GM19238 (cell line): ENCODE results near the gene FAM149B1.

Experiments used
- DNase-seq: peaks from one replicate; pipeline ENCODE4 v3.0.0; 2011; ENCODE audit warnings: low spot score; ENCODE audit not compliant: insufficient read length

Gene FAM149B1

GRCh38 chr10:73174148-73174925 is 6.4 kb downstream of the FAM149B1 start:
- no peak for DNase-seq

- no peak for DNase-seq
Observed at GRCh38 chr10:73182568-73182967, 14.6 kb downstream of the FAM149B1 start.

- no peak for DNase-seq
Observed at GRCh38 chr10:73183667-73184281, 15.9 kb downstream of the FAM149B1 start.

GRCh38 chr10:73186266-73186665 is 18.3 kb downstream of the FAM149B1 start:
- DNase-seq: no peak

- no peak for DNase-seq
Observed at GRCh38 chr10:73190188-73190587, 22.3 kb downstream of the FAM149B1 start.

GRCh38 chr10:73205081-73205480 is 37.2 kb downstream of the FAM149B1 start:
- DNase-seq: no peak

GRCh38 chr10:73205890-73206289 is 38.0 kb downstream of the FAM149B1 start:
- DNase-seq: no peak

- DNase-seq: no peak
Observed at GRCh38 chr10:73206385-73206784, 38.5 kb downstream of the FAM149B1 start.

GRCh38 chr10:73207883-73208282 is 40.0 kb downstream of the FAM149B1 start:
- DNase-seq: no peak

GRCh38 chr10:73209705-73210104 is 41.8 kb downstream of the FAM149B1 start:
- no peak for DNase-seq

- no peak for DNase-seq
Observed at GRCh38 chr10:73210395-73211105, 42.6 kb downstream of the FAM149B1 start.

- DNase-seq: no peak
Observed at GRCh38 chr10:73211106-73211811, 43.3 kb downstream of the FAM149B1 start.

- DNase-seq: no peak
Observed at GRCh38 chr10:73215749-73216148, 47.8 kb downstream of the FAM149B1 start.

- DNase-seq: no peak
Observed at GRCh38 chr10:73217628-73218027, 49.7 kb downstream of the FAM149B1 start.

- no peak for DNase-seq
Observed at GRCh38 chr10:73218431-73219191, 50.7 kb downstream of the FAM149B1 start.

GRCh38 chr10:73219384-73219783 is 51.5 kb downstream of the FAM149B1 start:
- DNase-seq: no peak

- no peak for DNase-seq
Observed at GRCh38 chr10:73220989-73221388, 53.1 kb downstream of the FAM149B1 start.

- DNase-seq: no peak
Observed at GRCh38 chr10:73225518-73225917, 57.6 kb downstream of the FAM149B1 start.

GRCh38 chr10:73226663-73227062 is 58.7 kb downstream of the FAM149B1 start:
- no peak for DNase-seq

GRCh38 chr10:73228247-73228646 is 60.3 kb downstream of the FAM149B1 start:
- no peak for DNase-seq

- DNase-seq: no peak
Observed at GRCh38 chr10:73229567-73229966, 61.6 kb downstream of the FAM149B1 start.
